GM19240 (cell line): Measurements from ENCODE around the gene PSMB1.
"Not testable (repeated sequence)": the region's sequence is repeated elsewhere in the genome, so short reads cannot be mapped to it uniquely, and the experiment has no call there.

ENCODE experiments used
- DNase-seq: peaks from one replicate; pipeline ENCODE4 v3.0.0; 2011; ENCODE audit warnings: low spot score; ENCODE audit not compliant: insufficient read length

The PSMB1 gene

GRCh38 chr6:170535004-170535403, 18.1 kb downstream of the PSMB1 start:
- no peak for DNase-seq

- DNase-seq: no peak
Measured at GRCh38 chr6:170533792-170534191, 19.3 kb downstream of the PSMB1 start.

GRCh38 chr6:170532867-170533488, 20.1 kb downstream of the PSMB1 start:
- no peak for DNase-seq

GRCh38 chr6:170529839-170530469, 23.2 kb downstream of the PSMB1 start:
- peak; percentile 46 for DNase-seq

GRCh38 chr6:170527995-170528394, 25.1 kb downstream of the PSMB1 start:
- not testable (repeated sequence) for DNase-seq

- no peak for DNase-seq
Measured at GRCh38 chr6:170525795-170526194, 27.3 kb downstream of the PSMB1 start.

GRCh38 chr6:170524172-170524502, 29.0 kb downstream of the PSMB1 start:
- DNase-seq: no peak

- DNase-seq: no peak
Measured at GRCh38 chr6:170523256-170524171, 29.6 kb downstream of the PSMB1 start.

- DNase-seq: no peak
Measured at GRCh38 chr6:170522565-170523183, 30.4 kb downstream of the PSMB1 start.

- peak; percentile 32 for DNase-seq
Measured at GRCh38 chr6:170516783-170517616, 36.1 kb downstream of the PSMB1 start.

GRCh38 chr6:170514908-170515307, 38.2 kb downstream of the PSMB1 start:
- no peak for DNase-seq

- DNase-seq: no peak
Measured at GRCh38 chr6:170512249-170512648, 40.9 kb downstream of the PSMB1 start.

GRCh38 chr6:170510631-170511030, 42.5 kb downstream of the PSMB1 start:
- no peak for DNase-seq

- no peak for DNase-seq
Measured at GRCh38 chr6:170509723-170510018, 43.4 kb downstream of the PSMB1 start.

- not testable (repeated sequence) for DNase-seq
Measured at GRCh38 chr6:170508892-170509722, 44.0 kb downstream of the PSMB1 start.

GRCh38 chr6:170508275-170508674, 44.8 kb downstream of the PSMB1 start:
- not testable (repeated sequence) for DNase-seq

GRCh38 chr6:170507728-170508127, 45.4 kb downstream of the PSMB1 start:
- not testable (repeated sequence) for DNase-seq

- no peak for DNase-seq
Measured at GRCh38 chr6:170506446-170506845, 46.7 kb downstream of the PSMB1 start.

- no peak for DNase-seq
Measured at GRCh38 chr6:170505306-170505705, 47.8 kb downstream of the PSMB1 start.

GRCh38 chr6:170504479-170504878, 48.6 kb downstream of the PSMB1 start:
- DNase-seq: no peak
